Endothelial cell of umbilical vein (primary cell): ENCODE measurements around the gene ADAM10. TPM values are rescaled to one million over a fixed set of nuclear protein-coding genes. Genes with fewer than 3 reads are reported as not detected.

ENCODE experiments used
- BruUV-seq: library from RNA; stranded (reverse); fragments of 400-500 nt; replicated peaks from 2 replicates; lab custom pipeline; 2021; lab: Mats Ljungman, UMichigan
- CTCF ChIA-PET: fragments of 300-600, 350-600 bp; sonication (Branson Sonifier 250); formaldehyde crosslinking; loops from one replicate; lab custom pipeline; 2021; ENCODE audit warnings: antibody characterized with exemption, inconsistent platforms; lab: Charles Lee
- POLR2A ChIA-PET: fragments of 300-600, 350-600 bp; sonication (Branson Sonifier 250); formaldehyde crosslinking; loops from one replicate; lab custom pipeline; 2021; ENCODE audit warnings: antibody characterized with exemption, inconsistent platforms; lab: Charles Lee
- DNase-seq: peaks from one replicate; pipeline ENCODE4 v3.0.0-alpha.2; 2011; ENCODE audit warnings: low read depth, low spot score
- FAIRE-seq: peaks from 2 replicates; lab custom pipeline; 2011; peaks lifted over from hg19 to GRCh38; lab: Jason Lieb, UNC
- H2AFZ ChIP-seq: 2 replicates; pipeline ENCODE4 v1.6.0; 2012; ENCODE audit warnings: low read depth, low read length, control low read depth, inconsistent platforms
- H3K27ac ChIP-seq: 2 replicates; pipeline ENCODE4 v1.5.1; 2011; ENCODE audit warnings: low read depth, mild to moderate bottlenecking, control low read depth, low read length, moderate library complexity; ENCODE audit not compliant: insufficient read depth
- H3K27me3 ChIP-seq, 2 experiments: 2 replicates each; pipeline versions ENCODE4 v1.6.0 to v1.6.1; 2011; ENCODE audit warnings: low read length in 2 of 2, mixed read lengths in 1 of 2; ENCODE audit not compliant: control insufficient read depth in 2 of 2, insufficient read depth in 2 of 2
- H3K36me3 ChIP-seq, 2 experiments: 2 replicates in 1 of 2; 3 replicates in 1 of 2; pipeline ENCODE4 v1.5.1; 2011; ENCODE audit warnings: low read length in 2 of 2, mild to moderate bottlenecking in 1 of 2, moderate library complexity in 1 of 2; ENCODE audit not compliant: control insufficient read depth in 2 of 2, insufficient read depth in 2 of 2; ENCODE audit errors: extremely low read depth in 1 of 2
- H3K4me1 ChIP-seq: 3 replicates; pipeline ENCODE4 v1.5.1; 2011; ENCODE audit warnings: mild to moderate bottlenecking, low read length; ENCODE audit not compliant: control insufficient read depth, insufficient read depth; ENCODE audit errors: extremely low read depth
- H3K4me2 ChIP-seq: 2 replicates; pipeline ENCODE4 v1.6.1; 2011; ENCODE audit warnings: low read length, control low read depth, mixed read lengths; ENCODE audit not compliant: insufficient read depth
- H3K4me3 ChIP-seq, 3 experiments: fragments of 200-600 bp in 1 of 3; sonication (generic), shearing (Covaris generic) in 1 of 3; replicated peaks in 1 of 3; 2 replicates each; pipeline ENCODE4 v1.5.1; 2011 to 2016; ENCODE audit warnings: control low read depth in 3 of 3, low read length in 3 of 3, mild to moderate bottlenecking in 2 of 3, inconsistent platforms in 1 of 3, low read depth in 1 of 3, moderate library complexity in 1 of 3; ENCODE audit not compliant: insufficient read depth in 1 of 3
- H3K79me2 ChIP-seq: 2 replicates; pipeline ENCODE4 v1.6.0; 2012; ENCODE audit warnings: low read length, inconsistent platforms; ENCODE audit not compliant: control insufficient read depth, insufficient read depth
- H3K9ac ChIP-seq: replicated peaks from 2 replicates; pipeline ENCODE3; 2011; ENCODE audit warnings: low read length, control low read depth; ENCODE audit not compliant: insufficient read depth; ENCODE audit errors: extremely low read depth
- H3K9me1 ChIP-seq: replicated peaks from 3 replicates; pipeline ENCODE4 v1.6.0; 2011; ENCODE audit warnings: mild to moderate bottlenecking, low read length; ENCODE audit not compliant: control insufficient read depth, insufficient read depth; ENCODE audit errors: extremely low read depth
- H3K9me3 ChIP-seq: replicated peaks from 2 replicates; pipeline ENCODE4 v1.5.1; 2012; ENCODE audit warnings: low read length, inconsistent platforms; ENCODE audit not compliant: control insufficient read depth, insufficient read depth
- H4K20me1 ChIP-seq: replicated peaks from 2 replicates; pipeline ENCODE3; 2011; ENCODE audit warnings: mild to moderate bottlenecking, low read length; ENCODE audit not compliant: control insufficient read depth, insufficient read depth; ENCODE audit errors: extremely low read depth
- EZH2 ChIP-seq: IDR thresholded peaks from 2 replicates; pipeline ENCODE4 v1.6.1; 2012; ENCODE audit warnings: borderline replicate concordance, low read depth, mild to moderate bottlenecking, moderate library complexity, low read length, inconsistent platforms; ENCODE audit not compliant: severe bottlenecking
- FOS ChIP-seq: IDR thresholded peaks from 2 replicates; pipeline ENCODE4 v1.6.1; 2011; ENCODE audit warnings: mild to moderate bottlenecking, low read length, moderate library complexity, borderline replicate concordance; ENCODE audit not compliant: insufficient read depth
- GATA2 ChIP-seq: IDR thresholded peaks from 2 replicates; pipeline ENCODE4 v1.7.0; 2011; ENCODE audit warnings: low read depth, mild to moderate bottlenecking, moderate library complexity, mixed read lengths, low read length; ENCODE audit not compliant: insufficient read length, insufficient read depth
- JUN ChIP-seq: IDR thresholded peaks from 2 replicates; pipeline ENCODE4 v1.6.1; 2011; ENCODE audit warnings: borderline replicate concordance, low read depth; ENCODE audit not compliant: insufficient read length, insufficient read depth
- MAX ChIP-seq: IDR thresholded peaks from 2 replicates; pipeline ENCODE4 v1.6.1; 2011; ENCODE audit not compliant: insufficient read depth, insufficient read length
- MYC ChIP-seq: IDR thresholded peaks from one replicate; pipeline ENCODE4 v1.6.1; 2011; ENCODE audit warnings: mild to moderate bottlenecking, low read depth, low read length
- POLR2A ChIP-seq: IDR thresholded peaks from 2 replicates; pipeline ENCODE4 v1.6.1; 2012; ENCODE audit warnings: low read depth, mild to moderate bottlenecking, control low read depth, low read length
- POLR2AphosphoS5 ChIP-seq: IDR thresholded peaks from 2 replicates; pipeline ENCODE4 v1.6.1; 2012; ENCODE audit warnings: low read depth, mild to moderate bottlenecking, control low read depth, low read length, moderate library complexity; ENCODE audit not compliant: insufficient read depth
- dilution Hi-C: fragments of 300-500 bp; cut with MboI; formaldehyde crosslinking; loops from one replicate; pipeline ENCODE4 v1.15.0; 2019; ENCODE audit warnings: low sequenced_read_pairs; ENCODE audit not compliant: extremely low pct_ligation_motif_present
- intact Hi-C: fragments of 100-400 bp; cut with micrococcal nuclease; formaldehyde crosslinking; loops from one replicate; pipeline ENCODE4 v1.10.0; 2022
- polyA plus RNA-seq, 4 experiments: library from polyadenylated mRNA; depleted of rRNA in 3 of 4; stranded (reverse) in 3 of 4; unstranded in 1 of 4; fragments of >200 nt; gene quantifications; 2 replicates each; pipeline versions ENCODE4 v1.2.1 to v1.2.3, GENCODE V29; 2011 to 2012; ENCODE audit warnings: missing spikeins in 1 of 4
- total RNA-seq: library from RNA; stranded (reverse); gene quantifications from 2 replicates; pipeline ENCODE4 v1.2.3, GENCODE V29; 2021
- TF ChIP-seq, protein P1 (sequence below), 2 donors: IDR thresholded peaks; 1 replicate in 1 of 2; 2 replicates in 1 of 2; pipeline ENCODE4 v1.5.1; 2011; ENCODE audit warnings: low read length in 2 of 2, mild to moderate bottlenecking in 2 of 2, moderate library complexity in 2 of 2, control low read depth in 1 of 2, inconsistent platforms in 1 of 2, low read depth in 1 of 2; ENCODE audit not compliant: insufficient read depth in 1 of 2; ENCODE audit errors: extremely low read depth in 1 of 2

The ADAM10 gene
- total and polyA plus RNA-seq, 2 donors (not counting 3 experiments of a cell fraction or from before 2014, with no cell fraction given), result 91.3 to 203 TPM

DNA sequence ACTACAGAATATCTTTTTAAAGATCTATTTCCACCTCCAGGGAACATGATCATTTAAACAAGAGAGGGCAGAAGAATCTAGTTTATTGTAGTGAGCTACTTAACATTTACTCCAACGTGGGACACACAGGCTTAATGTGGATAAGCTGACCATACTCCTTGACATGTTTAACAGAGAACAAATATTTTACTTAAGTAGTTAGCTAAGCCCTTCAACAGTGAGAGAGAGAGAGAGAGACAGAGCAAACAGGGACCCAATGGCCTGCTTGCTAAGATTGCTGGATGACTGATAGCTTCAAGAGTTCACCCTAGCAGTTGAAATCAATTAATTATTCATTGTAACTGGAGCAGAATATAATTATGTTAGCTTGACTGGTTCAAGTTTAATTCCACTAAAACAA, 158.6 kb downstream of the ADAM10 start:
- H3K27me3 ChIP-seq, result no peaks in the 10 kb centered on the region
- H3K9me1 ChIP-seq, result no peaks in the 10 kb centered on the region
- no peak overlapping the region for H3K4me3 ChIP-seq
- dilution Hi-C loops (no loop called here), intact Hi-C loops (no loop called here)
- no peaks in the 10 kb centered on the region for H3K4me1 ChIP-seq
- ChIA-PET POLR2A (interaction anchor here (1.0 kb wide), 1 partner anchor 159 kb away, joined by 4 read pairs; the partner anchor contains the start of gene ADAM10), CTCF (no interaction called here)
- no peak overlapping the region for H3K9ac ChIP-seq
- BruUV-seq, result no TSS peak
- H4K20me1 ChIP-seq, result no peaks in the 10 kb centered on the region
- FAIRE-seq (no peak), DNase-seq (no peak)
- no peak overlapping the region for H3K4me2 ChIP-seq
- no peak overlapping the region for H2AFZ ChIP-seq
- no peaks in the 10 kb centered on the region for H3K36me3 ChIP-seq
- no peaks in the 10 kb centered on the region for H3K9me3 ChIP-seq
- no peaks in the 10 kb centered on the region for H3K79me2 ChIP-seq
- TF ChIP-seq FOS (no peak), EZH2 (no peak), POLR2AphosphoS5 (no peak), JUN (no peak), MYC (no peak), POLR2A (no peak), MAX (no peak), GATA2 (no peak)
- TF ChIP-seq, protein P1, sequence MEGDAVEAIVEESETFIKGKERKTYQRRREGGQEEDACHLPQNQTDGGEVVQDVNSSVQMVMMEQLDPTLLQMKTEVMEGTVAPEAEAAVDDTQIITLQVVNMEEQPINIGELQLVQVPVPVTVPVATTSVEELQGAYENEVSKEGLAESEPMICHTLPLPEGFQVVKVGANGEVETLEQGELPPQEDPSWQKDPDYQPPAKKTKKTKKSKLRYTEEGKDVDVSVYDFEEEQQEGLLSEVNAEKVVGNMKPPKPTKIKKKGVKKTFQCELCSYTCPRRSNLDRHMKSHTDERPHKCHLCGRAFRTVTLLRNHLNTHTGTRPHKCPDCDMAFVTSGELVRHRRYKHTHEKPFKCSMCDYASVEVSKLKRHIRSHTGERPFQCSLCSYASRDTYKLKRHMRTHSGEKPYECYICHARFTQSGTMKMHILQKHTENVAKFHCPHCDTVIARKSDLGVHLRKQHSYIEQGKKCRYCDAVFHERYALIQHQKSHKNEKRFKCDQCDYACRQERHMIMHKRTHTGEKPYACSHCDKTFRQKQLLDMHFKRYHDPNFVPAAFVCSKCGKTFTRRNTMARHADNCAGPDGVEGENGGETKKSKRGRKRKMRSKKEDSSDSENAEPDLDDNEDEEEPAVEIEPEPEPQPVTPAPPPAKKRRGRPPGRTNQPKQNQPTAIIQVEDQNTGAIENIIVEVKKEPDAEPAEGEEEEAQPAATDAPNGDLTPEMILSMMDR (IDR thresholded peaks at IDR 0.05; ENCODE audit: extremely low read depth in 1 of 2, insufficient read depth in 1 of 2, low read depth in 1 of 2, low read length in 2 of 2), result no peak
- H3K27ac ChIP-seq, result no peak overlapping the region
